Measurements from ENCODE around the gene ANO1.

The ANO1 gene

DNA sequence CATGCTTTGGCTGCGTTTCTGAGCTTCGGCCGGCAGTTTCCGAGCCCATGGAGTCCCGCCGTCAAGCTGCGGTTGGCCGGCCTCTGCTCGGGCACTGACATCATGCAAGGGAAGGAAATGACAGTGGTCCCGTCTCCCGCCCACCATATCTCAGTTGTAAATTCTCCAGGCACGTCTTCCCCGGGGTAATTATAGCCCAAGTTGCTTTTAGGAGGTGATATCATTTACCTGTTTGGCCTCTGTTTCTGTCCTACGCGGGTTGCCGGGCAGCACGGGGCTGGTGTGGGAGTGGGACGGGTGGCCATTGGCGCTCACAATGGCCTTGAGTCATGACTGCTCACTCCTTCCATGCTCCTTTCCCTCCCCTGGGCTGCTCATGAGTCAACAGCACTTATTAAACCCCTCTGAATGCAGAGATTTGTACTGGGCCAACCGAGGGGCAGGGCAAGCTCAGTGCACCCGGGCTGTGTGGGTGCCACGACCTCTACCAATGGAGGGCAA lies 4.2 kb upstream of the ANO1 start:
- no peak for DNase-seq

DNA sequence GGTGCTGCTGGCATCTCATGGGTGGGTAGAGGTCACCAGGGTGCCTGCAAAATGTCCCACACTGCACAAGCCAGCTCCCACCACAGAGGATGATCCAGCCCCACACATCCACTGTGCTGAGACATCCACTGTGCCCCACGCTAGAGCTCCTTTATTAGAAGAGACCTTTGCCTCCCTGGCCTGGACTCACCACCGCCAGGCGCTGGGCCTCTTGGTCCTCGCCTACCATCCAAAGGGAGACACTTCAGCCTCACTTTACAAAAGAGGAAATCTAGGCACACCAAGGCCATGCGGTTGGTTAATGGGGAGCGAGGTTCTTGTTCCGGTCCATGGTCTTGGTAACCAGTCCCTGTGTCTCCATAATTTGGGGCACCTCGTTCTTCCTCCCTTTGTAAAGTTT lies 3.4 kb upstream of the ANO1 start:
- no peak for DNase-seq

GRCh38 chr11:70075836-70076235 lies 2.3 kb upstream of the ANO1 start:
- no peak for DNase-seq

DNA sequence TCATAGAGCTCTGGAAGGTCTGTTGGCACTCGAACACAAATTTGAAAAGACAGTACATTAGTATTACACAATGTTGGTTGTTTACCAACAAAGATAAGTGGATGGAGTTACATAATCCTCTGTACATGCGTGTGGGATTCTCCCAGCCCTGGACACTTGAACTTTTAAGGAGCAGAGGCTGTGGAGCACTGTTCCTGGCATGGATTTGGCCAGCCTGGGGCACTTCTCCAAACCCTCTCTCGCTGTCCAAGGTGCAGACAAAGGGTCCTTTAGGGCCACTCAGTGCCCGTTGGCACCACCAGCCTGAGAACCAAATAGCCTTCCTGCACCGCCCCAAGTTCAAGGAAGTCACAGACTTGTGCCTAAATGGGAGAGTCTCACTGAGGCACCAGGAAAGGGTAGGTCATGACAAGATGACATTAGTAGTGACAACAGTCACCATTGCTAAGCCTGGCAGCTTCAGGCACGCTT lies 1.6 kb upstream of the ANO1 start:
- no peak for DNase-seq

DNA sequence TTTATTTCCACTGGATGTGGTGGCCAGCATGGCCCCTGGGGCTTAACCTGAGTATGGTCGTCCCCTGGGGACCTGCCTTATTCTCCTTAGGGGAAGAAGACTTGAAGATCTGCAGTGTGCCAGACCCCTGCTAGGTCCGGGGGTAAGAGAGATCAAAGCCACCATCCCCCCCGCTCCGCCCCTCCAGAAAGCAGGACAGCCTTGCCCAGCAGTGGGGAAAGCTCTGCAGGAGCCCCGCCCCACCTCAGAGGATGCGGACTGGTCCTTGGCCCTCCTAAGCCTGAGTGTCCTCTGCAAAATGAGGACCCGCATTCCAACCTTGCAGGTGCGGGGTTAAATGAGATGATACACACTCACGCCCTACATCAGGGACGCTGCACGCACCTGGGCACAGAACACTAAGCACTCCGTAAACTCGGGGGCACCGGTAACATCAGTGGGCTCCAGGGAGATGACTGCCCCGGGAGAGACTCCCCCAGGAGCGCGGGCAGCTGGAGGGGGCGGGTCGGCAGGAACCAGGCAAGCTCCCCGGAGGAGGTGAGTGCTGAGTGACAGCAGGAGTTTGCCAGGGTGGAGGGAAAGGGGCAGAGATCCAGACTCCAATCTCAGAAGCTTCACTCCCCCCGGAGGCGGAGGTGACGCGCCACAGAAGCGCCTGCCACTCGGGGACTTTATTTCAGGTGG lies 564 bp upstream of the ANO1 start:
- no peak for DNase-seq

DNA sequence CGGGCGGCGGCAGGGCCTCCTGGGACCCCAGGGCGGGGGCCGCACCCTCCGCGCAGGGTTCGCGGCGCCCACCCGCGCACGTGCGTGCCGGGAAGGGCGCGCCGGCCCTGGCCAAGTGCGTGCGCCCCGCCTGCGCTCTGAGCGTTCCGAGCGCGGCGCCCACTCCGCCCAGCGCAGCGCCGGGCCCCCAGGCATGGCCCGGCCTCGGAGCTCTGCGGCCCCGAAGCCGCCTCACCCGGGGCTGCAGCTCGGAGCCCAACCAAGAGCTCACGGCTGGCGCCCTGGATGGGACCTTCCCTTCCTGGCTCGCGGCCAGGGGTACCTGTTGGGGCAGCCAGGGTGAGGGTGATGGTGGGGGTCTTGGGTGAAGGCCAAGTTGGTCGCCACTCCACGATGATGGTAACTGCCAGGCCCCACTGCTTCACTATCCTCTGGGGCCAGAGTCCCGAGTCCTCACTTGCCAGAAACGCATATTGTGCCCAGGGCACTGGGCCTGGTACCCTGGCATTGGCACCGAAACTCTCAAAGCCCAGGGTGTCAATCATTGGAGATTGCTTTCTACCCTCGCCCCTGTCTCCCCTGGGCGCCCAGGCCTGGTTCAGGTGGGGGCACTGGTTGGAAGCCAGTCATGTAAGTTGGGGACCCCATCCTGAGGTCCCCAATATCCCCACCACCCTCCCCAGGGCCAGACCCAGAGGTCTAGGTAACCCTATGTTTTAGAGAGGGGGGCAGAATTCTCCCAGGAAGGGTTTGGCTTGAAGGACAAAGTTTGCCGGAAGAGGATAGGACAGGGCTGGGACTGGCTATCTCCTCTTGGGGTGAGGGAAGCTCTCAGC lies 882 bp downstream of the ANO1 start:
- DNase-seq = no peak

DNA sequence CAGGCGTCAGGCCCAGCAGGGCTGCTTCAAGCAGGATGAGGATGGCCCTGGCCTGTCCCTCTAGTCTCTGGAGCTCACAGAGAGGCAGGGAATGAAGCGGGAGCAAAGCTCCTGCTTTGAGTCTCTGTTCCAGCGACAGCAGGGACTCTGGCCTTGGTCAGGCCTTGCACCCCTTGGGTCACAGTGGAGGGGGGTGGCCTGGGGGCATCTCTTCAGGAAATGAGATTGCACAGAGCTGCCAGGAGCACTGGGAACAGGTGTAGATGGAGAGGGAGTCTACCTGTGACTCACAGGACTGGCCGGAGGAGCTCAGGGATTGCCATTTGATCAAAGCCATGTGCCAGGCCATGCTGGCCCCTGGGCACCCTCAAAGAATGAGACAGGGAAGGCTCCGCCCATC lies 1.6 kb downstream of the ANO1 start:
- no peak for DNase-seq

GRCh38 chr11:70080763-70081162 lies 2.6 kb downstream of the ANO1 start:
- no peak for DNase-seq

GRCh38 chr11:70082829-70083228 lies 4.7 kb downstream of the ANO1 start:
- DNase-seq = no peak

- no peak for DNase-seq
Measured at GRCh38 chr11:70084046-70084984, 6.2 kb downstream of the ANO1 start.

- no peak for DNase-seq
Measured at GRCh38 chr11:70085815-70086769, 8.0 kb downstream of the ANO1 start.

DNA sequence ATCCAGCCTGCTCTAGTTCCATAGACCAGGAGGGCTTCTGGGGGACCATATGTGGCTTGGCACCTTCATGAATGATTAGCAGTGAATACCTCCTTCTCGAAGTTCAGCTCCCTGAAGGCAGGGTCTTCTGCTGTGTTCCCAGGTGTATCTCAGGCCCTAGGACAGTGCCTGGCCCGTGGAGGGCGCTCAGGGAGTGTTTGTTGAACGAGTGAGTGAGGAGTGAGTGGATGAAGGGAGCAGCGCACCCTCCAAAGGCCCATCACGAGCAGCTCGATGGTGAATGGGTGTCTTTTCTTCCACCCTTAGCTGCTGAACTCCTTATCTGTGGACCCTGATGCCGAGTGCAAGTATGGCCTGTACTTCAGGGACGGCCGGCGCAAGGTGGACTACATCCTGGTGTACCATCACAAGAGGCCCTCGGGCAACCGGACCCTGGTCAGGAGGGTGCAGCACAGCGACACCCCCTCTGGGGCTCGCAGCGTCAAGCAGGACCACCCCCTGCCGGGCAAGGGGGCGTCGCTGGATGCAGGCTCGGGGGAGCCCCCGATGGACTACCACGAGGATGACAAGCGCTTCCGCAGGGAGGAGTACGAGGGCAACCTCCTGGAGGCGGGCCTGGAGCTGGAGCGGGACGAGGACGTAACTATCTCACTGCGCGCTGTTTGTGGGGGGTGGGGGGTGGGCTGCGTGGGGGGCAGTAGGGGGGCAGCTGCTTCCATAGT lies 9.5 kb downstream of the ANO1 start:
- DNase-seq = no peak

DNA sequence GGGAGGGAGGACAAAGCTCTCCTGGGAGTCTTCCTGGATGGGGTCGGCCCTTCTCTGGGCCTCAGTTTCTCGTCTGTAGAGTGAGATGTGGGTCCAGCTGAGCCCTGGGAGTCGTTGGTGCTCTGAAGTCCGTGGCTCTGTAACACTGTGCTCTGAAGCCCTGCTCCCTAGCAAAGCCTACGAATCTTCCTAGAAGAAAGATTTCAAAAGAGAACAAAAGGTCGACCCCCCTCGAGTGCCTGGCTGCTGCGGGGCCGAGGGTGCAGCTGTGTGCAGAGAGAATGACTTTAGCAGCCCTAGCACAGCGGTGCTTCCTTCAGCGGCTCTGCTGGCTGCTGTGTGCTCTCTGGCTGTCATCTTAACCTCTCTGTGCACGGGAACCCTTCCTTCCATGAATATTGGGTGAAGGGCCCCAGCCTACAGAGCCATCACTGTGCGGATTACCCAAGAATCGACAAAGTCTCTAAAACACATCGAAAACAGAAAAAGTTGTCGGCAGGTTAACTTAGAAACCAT lies 10.7 kb downstream of the ANO1 start:
- DNase-seq = no peak

GRCh38 chr11:70089631-70090030 lies 11.5 kb downstream of the ANO1 start:
- DNase-seq = no peak

DNA sequence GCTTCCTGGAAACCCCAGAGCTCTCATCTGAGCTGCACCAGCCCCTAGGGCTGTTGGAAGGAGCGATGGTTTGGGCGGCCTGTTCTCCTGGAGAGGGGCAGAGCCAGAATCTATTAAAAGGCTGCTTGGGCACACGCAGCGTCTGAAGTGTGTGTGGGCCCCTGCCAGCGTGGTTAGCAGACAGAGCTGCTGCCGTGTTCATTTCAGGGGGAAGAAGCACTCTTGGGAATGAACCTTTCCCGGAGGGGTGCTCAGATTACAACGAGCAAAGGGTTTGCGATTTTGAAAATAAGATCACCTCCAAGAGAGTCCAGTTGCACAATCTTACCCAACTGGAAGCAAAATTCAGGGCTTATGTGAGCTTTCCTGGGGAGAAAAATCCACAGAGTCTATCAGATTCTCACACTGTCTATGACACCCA lies 12.9 kb downstream of the ANO1 start:
- DNase-seq = no peak

GRCh38 chr11:70091638-70092037 lies 13.5 kb downstream of the ANO1 start:
- no peak for DNase-seq

- no peak for DNase-seq
Measured at GRCh38 chr11:70092959-70093715, 15.0 kb downstream of the ANO1 start.

- no peak for DNase-seq
Measured at GRCh38 chr11:70095541-70096252, 17.6 kb downstream of the ANO1 start.
